Stimulated activated CD4-positive, alpha-beta T cell treated with anti-CD3 and anti-CD28 coated beads, Interleukin-2, amount 100 ng/mL, for 4 hours (primary cell): ENCODE measurements around the gene PELO.
A peak's percentile ranks its signal among the peaks of the same experiment; 100 is the strongest.
"Not testable (repeated sequence)": the region's sequence is repeated elsewhere in the genome, so short reads cannot be mapped to it uniquely, and the experiment has no call there.

Source experiments
- DNase-seq: peaks from one replicate; pipeline ENCODE4 v3.0.0-alpha.2; 2020; ENCODE audit warnings: low read depth

Gene PELO

GRCh38 chr5:52787600-52788504 is at the start of gene PELO, which contains the start of gene ITGA1:
TSS of gene PELO (plus strand) at chr5:52787916. CDS start at chr5:52800395, 12,479 bp downstream.
TSS of gene ITGA1 (plus strand) at chr5:52787916. CDS start at chr5:52788354, 438 bp downstream.
- DNase-seq = peak; percentile 14

GRCh38 chr5:52738095-52738506 is 49.6 kb upstream of the PELO start:
- no peak for DNase-seq

GRCh38 chr5:52740007-52740406 is 47.7 kb upstream of the PELO start:
- no peak for DNase-seq

- DNase-seq = no peak
Measured at GRCh38 chr5:52743012-52743411, 44.7 kb upstream of the PELO start.

GRCh38 chr5:52743529-52743928 is 44.2 kb upstream of the PELO start:
- no peak for DNase-seq

- DNase-seq = peak; percentile 24
Measured at GRCh38 chr5:52743970-52744369, 43.7 kb upstream of the PELO start.

- not testable (repeated sequence) for DNase-seq
Measured at GRCh38 chr5:52744867-52745458, 42.8 kb upstream of the PELO start.

- no peak for DNase-seq
Measured at GRCh38 chr5:52746539-52746938, 41.2 kb upstream of the PELO start.

- no peak for DNase-seq
Measured at GRCh38 chr5:52748590-52748989, 39.1 kb upstream of the PELO start.

- DNase-seq = no peak
Measured at GRCh38 chr5:52749666-52750065, 38.0 kb upstream of the PELO start.

- DNase-seq = no peak
Measured at GRCh38 chr5:52751137-52751536, 36.6 kb upstream of the PELO start.

GRCh38 chr5:52754051-52754450 is 33.7 kb upstream of the PELO start:
- no peak for DNase-seq

- DNase-seq = no peak
Measured at GRCh38 chr5:52757527-52757926, 30.2 kb upstream of the PELO start.

- no peak for DNase-seq
Measured at GRCh38 chr5:52758014-52758413, 29.7 kb upstream of the PELO start.

- no peak for DNase-seq
Measured at GRCh38 chr5:52759331-52759730, 28.4 kb upstream of the PELO start.

- peak; percentile 3 for DNase-seq
Measured at GRCh38 chr5:52760695-52761366, 26.9 kb upstream of the PELO start.

GRCh38 chr5:52767217-52767743 is 20.4 kb upstream of the PELO start:
- no peak for DNase-seq

GRCh38 chr5:52767766-52768480 is 19.8 kb upstream of the PELO start:
- DNase-seq = no peak

- DNase-seq = no peak
Measured at GRCh38 chr5:52769061-52769460, 18.7 kb upstream of the PELO start.

- no peak for DNase-seq
Measured at GRCh38 chr5:52770287-52770939, 17.3 kb upstream of the PELO start.

- no peak for DNase-seq
Measured at GRCh38 chr5:52771343-52772039, 16.2 kb upstream of the PELO start.
